GM19023 (cell line): ENCODE measurements around the gene MARCO.
"Not testable (repeated sequence)": the region's sequence is repeated elsewhere in the genome, so short reads cannot be mapped to it uniquely, and the experiment has no call there.

ENCODE experiments used
- ATAC-seq: cut with Tn5 transposase; IDR thresholded peaks from one replicate; pipeline ENCODE4 v1.9.1; 2021; ENCODE audit warnings: mild to moderate bottlenecking, moderate library complexity; ENCODE audit not compliant: unreplicated experiment

Gene MARCO

DNA sequence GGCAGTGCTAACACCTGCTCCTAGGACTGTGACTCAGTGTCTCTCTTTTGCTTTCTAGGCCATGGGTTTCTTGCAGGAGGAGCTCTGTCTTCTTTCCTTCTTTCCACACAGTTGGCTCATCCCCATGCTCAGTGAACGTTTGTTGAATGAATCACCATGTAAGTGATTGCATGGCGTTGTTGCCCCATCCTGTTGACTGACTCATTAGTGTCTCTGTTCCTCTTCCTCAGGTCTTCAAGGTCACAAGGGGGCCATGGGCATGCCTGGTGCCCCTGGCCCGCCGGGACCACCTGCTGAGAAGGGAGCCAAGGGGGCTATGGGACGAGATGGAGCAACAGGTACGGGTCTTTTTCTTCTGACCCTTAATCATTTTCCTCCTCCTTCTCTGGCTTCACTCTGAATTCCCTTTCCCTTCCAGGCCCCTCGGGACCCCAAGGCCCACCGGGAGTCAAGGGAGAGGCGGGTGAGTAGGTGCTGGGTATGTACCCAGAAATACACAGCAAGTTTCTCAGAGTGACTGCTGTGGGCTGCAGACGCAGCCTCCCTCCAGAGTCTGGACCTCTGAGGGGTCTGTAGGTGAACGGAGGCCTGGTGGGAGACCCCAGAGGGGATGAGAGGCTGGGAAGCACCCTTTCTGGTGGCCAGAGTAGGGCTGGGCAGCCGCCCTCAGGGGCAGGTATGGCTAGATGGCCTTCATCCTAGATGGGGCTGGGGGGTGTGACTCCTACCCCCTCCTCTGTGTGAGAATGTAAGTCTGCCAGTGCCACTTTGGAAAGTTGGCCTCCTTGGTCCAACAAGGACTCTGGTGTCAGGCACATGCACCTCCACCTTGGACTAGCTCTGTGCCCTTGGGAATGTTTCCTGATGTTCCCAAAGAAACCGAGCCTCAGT is 32.4 kb downstream of the MARCO start:
- ATAC-seq = no peak

DNA sequence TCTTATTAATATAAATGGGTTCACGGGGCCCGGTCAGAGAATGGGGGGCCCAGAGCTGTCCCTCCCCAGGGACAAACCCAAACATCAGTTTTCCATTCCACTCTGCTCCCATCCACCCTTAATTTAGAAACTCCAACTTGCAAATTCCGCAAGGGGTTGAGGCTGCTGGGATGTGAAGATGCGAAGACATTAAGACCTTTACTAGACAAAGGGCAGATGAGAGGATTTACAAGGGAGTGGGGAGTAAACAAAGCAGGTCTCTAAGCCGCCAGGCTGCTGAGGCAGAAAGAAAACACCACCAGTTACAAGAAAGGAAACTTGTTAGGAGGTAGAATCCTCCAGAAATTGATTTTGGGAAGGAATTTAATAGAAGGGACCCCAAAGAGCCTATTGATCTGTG is 33.1 kb downstream of the MARCO start:
- no peak for ATAC-seq

DNA sequence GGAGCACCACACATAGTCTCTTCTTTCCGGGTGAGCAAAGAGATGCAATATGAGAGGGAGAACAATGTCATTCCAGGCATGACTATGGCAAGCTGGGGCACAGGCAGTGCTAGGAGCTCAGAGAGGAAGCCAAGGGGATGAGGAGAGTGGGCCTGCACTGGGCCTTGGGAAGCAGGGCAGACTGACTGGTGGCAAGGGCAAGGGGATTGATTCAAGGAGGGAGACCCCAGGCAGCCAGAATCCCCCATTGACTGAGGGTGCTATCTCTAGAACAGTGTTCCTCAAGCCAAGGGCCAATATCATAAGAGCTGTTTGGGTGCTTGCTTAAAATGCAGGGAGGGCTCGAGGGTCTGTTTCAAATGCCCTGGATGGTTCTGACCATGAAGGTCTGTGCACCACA is 36.1 kb downstream of the MARCO start:
- no peak for ATAC-seq

DNA sequence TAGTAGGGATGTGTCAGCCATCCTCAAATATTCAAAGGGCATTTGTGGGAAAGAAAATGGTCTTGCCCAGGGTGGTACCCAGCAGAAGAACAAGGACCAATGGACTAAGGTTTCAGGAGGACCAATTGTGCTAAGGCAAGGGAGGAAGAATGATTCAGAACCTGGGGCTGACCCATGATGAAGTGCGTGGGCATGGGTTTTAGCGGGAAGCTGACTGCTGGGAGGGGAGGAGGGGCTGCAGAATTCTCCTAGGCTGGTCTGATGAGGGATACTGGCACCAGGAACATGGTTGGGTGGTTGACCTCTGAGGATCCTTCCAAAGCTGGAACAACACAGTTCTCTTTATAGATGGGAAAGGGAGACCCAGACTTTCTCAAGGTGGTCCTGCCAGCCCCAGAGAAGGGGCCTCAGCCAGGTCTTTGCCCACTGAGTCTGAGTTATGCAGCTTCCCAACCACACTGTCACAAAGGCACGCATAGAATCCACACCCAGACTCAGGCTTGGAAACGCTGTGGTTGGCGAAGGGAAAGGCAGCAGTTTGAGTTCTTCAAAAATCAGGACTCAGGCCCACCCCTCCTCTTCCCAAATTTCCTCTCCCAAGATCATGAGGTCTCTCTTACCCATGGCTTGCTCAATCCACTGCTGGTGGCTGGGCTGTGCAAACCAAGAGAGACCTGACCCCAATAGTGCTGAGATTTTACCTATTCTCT is 37.3 kb downstream of the MARCO start:
- no peak for ATAC-seq

DNA sequence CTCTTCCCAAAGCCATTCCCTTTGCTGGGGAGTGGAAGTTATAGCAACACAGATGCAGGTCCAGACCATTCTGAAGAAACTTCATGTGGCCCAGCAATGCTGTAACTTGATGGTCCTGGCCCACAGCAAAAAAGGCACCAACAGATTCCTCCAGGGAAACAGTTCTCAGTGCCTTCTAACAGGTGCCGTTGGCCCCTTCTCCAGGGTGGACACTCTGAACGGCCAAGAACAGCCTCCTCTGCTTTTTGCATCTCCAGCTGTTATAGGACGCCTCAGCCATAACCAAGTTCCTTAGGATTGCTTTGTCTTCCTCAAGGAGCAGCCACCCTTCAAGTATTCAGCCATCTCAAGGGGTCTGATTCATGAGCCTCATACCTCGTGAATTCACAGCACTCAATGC is 38.0 kb downstream of the MARCO start:
- no peak for ATAC-seq

DNA sequence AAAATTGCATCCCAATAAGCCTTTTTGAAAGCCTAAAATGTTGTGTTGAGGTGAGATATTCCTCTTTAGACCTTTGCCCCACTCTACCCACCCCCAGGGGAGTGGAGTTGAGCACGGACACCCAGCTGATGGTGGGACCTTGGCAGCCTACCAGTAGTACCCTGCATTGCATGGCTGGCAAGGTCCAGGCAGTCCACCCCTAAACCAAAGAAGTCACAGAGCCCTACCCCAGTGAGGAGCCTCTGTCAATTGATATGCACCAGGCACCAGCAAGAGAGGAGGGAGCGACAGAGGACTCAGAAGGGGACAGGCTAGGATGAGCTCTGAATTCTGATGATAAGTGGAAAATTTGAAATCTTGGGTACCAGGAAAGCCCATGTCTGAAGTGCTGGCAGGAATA is 38.6 kb downstream of the MARCO start:
- ATAC-seq = no peak

DNA sequence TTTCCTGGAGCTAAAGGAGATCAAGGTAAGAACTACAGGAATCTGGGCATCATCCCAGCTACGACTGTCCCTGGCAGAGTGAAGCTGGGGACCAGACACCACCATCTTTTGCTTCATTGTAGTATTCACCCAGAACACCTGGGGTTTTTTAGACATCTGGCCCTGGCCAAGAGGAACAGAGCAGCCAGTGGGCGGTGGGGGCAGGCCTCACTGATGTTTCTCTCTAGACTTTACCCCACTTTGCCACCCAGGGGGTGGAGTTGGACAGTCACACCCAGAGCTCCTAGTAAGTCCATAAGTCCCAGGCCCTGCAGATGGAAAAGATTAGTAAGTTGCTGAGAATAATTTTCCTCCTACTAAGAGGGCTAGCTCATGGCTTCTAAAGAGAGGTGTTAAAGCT is 39.6 kb downstream of the MARCO start:
- no peak for ATAC-seq

DNA sequence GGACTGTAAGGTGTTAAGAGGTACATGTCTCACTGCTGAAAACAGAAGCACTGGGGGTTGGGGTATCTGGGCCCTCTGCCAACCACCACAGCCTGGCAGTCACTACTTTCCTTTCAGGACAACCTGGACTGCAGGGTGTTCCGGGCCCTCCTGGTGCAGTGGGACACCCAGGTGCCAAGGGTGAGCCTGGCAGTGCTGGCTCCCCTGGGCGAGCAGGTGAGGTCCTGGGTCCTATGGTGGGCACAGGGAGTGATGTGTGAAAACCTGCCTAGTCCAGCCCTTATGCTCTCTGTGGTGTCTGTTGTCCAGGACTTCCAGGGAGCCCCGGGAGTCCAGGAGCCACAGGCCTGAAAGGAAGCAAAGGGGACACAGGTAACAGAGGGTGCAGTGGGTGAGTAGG is 40.0 kb downstream of the MARCO start:
- no peak for ATAC-seq

DNA sequence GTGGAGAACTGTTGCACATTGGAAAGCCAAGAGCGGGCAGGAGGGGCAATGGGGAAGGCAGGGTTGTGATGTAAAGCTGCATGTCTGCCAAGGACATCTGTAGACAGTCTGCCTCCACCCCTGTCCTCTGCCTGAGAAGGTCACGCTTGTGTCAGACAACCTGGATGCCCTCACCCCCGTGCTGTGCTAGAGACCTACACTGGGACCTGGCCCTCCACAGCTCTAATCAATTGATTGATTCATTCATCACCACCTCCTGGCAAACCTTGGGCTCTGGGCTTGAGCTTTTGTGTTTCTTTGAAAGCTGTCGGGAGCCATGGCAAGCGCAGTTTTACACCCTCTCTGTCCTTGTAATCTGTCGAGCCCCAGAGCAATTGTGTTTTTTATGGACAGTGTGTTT is 41.1 kb downstream of the MARCO start:
- no peak for ATAC-seq

DNA sequence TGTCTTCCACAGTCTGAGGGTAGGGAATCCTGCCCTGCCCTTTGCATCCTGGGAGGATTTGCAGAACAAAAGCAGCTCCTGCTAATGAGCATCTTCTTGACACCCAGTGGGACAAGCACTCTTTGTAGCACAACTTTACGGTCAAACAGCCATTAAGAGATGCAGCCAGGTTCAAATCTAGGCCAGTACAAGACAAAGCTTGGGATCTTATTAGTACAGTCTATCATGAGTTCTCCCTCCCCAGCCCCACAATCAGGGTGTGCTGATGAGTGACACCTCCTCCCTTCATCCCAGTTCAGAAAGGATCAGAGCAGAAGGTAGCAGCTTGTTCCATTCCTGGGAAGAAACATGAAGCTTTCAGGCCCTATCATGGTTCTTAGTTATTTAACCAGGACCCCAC is 41.9 kb downstream of the MARCO start:
- no peak for ATAC-seq

DNA sequence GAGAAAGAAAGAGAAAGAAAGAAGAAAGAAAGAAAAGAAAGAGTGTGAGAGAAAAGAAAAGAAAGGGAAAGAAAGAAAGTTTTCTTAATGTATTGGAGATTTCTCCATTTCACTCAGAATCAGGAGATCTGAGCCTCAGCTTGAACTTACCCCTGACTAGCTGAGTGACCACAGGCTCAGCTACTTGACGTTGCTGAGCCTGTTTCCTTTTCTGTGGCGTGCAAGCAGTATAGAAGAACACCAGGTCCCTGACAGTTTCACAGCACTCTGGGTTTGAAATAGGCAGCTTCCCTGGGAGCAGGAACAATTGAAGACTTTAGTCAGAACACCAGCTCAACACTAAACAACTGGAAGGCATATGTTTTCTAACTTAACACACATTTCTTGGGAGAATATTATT is 44.7 kb downstream of the MARCO start:
- ATAC-seq = no peak

DNA sequence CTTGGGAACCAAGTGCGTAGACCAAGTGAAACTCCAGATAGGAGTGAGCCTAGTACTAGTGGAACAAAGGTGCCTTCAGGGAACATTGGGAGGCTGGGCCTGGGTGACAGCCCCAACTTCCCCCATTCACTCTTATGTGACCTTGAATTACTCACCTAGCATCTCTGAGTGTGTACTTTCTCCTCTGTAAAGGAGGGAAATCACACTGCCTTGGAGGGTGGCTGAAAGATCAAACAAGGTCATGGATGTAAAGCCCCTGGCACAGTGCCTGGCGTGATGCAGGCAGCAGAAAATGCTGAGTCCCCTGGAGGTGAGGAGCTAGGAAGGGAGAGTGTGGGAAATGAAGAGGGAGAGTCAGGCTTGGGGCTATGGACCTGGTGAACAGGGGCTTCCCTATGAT is 45.9 kb downstream of the MARCO start:
- ATAC-seq = no peak

DNA sequence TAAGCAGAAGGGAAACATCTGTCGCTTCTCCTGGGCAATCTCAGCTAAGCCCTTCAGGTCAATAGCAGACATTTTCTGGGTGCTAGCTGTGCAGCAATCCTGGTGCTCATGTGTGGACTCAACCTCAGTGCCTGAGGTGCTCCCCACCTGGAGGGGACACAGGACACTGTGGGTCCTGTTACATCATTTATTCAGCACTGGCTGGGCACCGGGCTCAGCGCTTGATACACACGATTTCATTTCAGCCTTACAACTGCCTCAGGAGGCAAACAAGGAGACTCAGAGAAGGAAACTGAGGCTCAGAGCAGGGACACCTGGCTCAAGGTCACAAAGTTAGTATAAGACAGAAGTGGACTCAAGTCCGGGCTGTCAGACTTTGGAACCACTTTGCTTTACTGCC is 46.7 kb downstream of the MARCO start:
- ATAC-seq = no peak

DNA sequence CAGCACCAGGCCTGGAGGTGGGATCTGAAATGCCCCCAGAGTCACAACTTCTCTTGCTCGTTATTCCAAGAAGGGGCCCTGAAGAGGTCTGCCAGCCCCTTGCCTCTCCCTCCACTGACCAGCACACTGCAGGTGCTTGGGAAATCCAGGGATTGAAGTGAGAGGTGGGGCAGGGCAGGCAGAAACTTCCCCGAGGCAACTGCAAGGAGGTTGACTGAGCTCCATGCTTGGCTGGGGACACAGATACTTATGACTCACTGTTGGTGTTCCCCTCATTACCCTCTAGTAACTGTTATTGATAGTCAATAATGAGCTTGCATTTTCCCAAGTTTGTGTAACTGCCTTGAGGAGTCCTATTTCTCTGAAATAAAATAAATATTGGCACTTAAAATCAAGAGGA is 47.5 kb downstream of the MARCO start:
- ATAC-seq = peak; percentile 70

DNA sequence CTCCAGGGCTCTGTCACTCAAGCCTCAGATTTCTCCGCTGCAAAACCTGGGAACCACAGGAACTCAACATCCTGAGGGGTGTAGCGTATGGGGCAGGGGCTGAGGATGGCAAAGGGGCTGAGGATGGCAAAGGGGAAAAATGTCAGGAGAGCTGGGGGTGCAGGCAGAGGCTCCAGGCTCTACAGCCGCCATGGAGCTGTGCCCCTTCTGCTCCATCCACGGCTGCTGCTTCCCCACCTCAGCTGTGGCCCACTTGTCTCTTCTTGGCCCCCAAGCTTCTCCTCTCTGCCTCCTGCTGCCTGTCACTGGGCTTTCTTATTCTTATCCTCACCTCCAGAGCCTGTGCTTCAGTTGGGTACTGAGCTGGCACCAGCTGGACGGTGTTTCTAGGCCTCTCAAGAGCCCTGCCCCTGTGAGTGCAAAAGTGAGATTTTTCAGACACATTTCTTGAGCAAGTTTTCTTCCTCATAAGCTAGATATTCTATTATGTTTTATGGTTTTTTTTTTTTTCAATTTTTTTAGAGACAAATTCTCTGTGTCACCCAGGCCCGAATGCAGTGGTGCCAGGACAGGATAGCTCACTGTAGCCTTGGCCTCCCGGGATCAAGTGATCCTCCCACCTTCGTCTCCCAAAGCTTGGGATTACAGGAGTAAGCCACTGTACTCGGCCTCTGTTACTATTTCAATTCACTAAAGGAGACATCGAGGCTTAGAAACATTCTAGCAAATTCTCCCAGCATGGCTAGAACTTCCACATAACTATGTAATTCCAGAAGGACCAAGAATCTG is 49.0 kb downstream of the MARCO start:
- ATAC-seq = no peak

DNA sequence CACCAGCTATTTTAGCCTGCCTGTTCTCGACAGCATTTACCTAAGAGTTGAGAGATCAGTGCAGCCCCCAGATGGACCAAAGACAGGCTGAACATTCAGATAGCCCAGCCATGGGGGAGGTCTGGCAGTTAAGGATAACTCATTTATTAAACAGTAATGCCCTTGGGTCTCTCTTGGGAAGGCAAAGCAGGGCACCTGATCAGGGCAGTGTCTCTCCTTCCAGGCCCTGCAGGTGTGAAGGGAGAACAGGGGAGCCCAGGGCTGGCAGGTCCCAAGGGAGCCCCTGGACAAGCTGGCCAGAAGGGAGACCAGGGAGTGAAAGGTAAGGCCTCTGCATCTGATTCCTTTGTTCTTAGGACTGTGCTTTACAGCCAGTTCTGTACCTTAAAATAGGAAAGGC is 49.6 kb downstream of the MARCO start:
- ATAC-seq = no peak

DNA sequence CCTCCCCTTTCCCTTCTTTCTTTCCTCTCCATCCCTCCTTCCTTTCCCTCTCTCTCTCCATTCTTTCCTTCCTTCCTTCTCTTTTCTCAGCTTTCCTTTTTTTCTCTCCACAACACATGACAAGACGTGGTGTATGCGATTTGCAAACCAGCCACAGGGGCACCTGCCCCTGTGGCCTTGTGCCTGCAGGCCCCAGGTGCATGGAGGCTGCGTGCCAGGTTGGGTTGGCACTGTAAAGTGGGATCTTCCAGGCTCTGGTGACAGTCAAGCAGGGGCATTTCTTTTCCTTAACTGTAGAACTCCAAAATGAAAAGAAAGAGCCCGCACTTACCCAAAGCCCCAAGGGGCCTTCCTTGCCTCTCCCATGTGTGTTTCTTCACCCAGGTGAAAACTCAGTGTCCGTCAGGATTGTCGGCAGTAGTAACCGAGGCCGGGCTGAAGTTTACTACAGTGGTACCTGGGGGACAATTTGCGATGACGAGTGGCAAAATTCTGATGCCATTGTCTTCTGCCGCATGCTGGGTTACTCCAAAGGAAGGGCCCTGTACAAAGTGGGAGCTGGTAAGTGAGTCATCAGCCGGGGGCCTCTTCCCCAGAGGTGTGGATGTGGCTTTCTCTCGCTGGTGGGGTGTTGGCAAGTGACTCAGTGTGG is 50.9 kb downstream of the MARCO start:
- ATAC-seq = no peak

DNA sequence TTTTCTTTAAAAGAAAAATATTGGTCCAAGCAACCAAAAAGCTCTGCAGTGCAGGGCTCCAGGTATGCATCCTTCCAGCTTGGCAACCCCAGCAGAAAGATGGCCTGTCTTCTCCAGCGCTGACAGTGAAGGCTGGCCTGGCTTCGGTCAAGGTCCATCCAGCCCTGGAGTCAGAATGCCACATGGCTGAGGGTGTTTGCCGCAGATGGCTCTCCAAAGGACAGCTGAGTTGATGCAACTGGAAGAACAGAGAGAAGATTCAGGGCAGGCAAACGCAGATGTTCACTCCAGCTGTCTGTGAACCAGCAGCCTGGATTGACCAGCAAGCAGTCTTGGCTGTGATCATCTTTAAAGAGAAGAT is 51.4 kb downstream of the MARCO start:
- ATAC-seq = no peak

DNA sequence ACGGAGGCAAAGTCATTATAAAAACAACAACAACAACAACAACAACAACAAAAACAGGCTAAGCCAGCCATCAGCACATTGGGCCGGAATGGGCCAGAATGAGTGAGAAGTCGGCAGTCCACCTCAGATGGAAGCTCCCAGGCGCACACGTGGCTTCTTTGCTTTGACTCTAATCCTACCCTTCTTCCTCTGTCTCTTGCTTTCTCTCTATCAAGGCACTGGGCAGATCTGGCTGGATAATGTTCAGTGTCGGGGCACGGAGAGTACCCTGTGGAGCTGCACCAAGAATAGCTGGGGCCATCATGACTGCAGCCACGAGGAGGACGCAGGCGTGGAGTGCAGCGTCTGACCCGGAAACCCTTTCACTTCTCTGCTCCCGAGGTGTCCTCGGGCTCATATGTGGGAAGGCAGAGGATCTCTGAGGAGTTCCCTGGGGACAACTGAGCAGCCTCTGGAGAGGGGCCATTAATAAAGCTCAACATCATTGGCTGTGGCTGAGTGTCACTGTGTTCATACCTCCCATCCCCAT is 52.2 kb downstream of the MARCO start:
- ATAC-seq = no peak

DNA sequence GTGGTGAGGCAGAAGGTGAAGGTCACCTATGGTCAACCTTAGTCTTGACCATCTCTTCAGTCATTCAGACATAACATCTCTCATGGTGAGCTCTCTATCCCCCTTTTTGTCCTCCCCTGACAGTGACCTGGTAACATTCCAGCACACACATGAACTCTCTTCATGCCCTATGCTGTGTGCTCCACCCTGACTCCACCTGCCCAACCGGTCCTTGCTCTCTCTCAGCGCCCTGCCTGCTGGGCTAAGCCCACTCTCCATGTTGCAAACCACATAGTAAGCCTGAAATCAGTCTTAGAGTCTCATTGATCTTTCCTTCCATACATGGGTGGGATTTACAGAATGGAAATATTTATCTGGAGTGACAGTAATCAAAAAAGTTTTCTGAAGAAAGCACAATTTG is 52.8 kb downstream of the MARCO start:
- no peak for ATAC-seq

DNA sequence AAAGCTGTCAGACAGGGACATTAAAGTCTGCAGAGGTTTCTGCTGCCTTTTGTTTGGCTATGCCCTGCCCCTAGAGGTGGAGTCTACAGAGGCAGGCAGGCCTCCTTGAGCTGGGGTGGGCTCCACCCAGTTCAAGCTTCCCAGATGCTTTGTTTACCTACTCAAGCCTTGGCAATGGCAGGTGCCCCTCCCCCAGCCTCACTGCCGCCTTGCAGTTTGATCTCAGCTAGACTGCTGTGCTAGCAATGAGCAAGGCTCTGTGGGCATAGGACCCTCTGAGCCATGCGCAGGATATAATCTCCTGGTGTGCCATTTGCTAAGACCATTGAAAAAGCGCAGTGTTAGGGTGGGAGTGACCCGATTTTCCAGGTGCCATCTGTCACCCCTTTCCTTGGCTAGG is 61.9 kb downstream of the MARCO start:
- not testable (repeated sequence) for ATAC-seq
